Left lung (tissue), 10 donors: ENCODE measurements around the gene PRDM12. TPM values are rescaled to one million over a fixed set of nuclear protein-coding genes. Genes with fewer than 3 reads are reported as not detected.
"Not testable (repeated sequence)": the region's sequence is repeated elsewhere in the genome, so short reads cannot be mapped to it uniquely, and the experiment has no call there.

Experiments used
- ATAC-seq: fragments of 200-7000 bp; cut with Tn5 transposase; one replicate; pipeline ENCODE4 v1.9.1; 2020; ENCODE audit warnings: moderate library complexity
- DNase-seq, 4 donors: peaks; one replicate each; pipeline ENCODE4 v3.0.0-alpha.2; 2013 to 2020
- H3K27ac ChIP-seq, 2 donors: fragments of 200-600 bp; sonication (generic) in 1 of 2; one replicate each; pipeline versions ENCODE4 v1.5.0 to v1.8.0; 2020 to 2021
- H3K27me3 ChIP-seq, 2 donors: fragments of 200-600 bp; sonication (generic) in 1 of 2; one replicate each; pipeline versions ENCODE4 v1.5.0 to v1.8.0; 2020 to 2021
- H3K36me3 ChIP-seq, 2 donors: fragments of 200-600 bp; sonication (generic) in 1 of 2; one replicate each; pipeline versions ENCODE4 v1.5.0 to v1.8.0; 2020 to 2021
- H3K4me1 ChIP-seq, 2 donors: fragments of 200-600 bp; one replicate each; pipeline ENCODE4 v1.8.0; 2021
- H3K4me3 ChIP-seq, 2 donors: fragments of 200-600 bp; sonication (generic) in 1 of 2; one replicate each; pipeline versions ENCODE4 v1.5.0 to v1.8.0; 2020 to 2021; ENCODE audit warnings: mild to moderate bottlenecking in 1 of 2
- H3K9me3 ChIP-seq, 2 donors: fragments of 200-600 bp; sonication (generic) in 1 of 2; one replicate each; pipeline versions ENCODE4 v1.5.0 to v1.8.0; 2020 to 2021
- intact Hi-C, 2 donors: fragments of 100-400 bp; cut with DNase I; formaldehyde crosslinking; loops; one replicate each; pipeline versions ENCODE4 v1.11.2 to v1.14.2; 2022
- polyA plus RNA-seq, 6 donors: library from polyadenylated mRNA; unstranded; fragments of 120-200 nt; gene quantifications; one replicate each; pipeline ENCODE4 v1.2.1, GENCODE V29; 2013; ENCODE audit not compliant: insufficient read length in 6 of 6
- total RNA-seq, 2 donors: library from RNA; stranded (reverse); fragmentation: NEBNext Ultra II Directional; extraction: Animal tissue kit (Norgen Biotek cat#: 25700); gene quantifications; one replicate each; pipeline ENCODE4 v1.2.1, GENCODE V29; 2021
- TF ChIP-seq, protein P1 (sequence below), 2 donors: fragments of 200-600 bp; sonication (generic) in 1 of 2; IDR thresholded peaks; one replicate each; pipeline versions ENCODE4 v1.5.0 to v1.8.0; 2021; ENCODE audit warnings: antibody characterized with exemption in 2 of 2
- donor health status: DM: no; HTN: yes; CAD: no.
- donor health status: DM: no; HTN: no; CAD: no.

The PRDM12 gene
- total and polyA plus RNA-seq, 8 donors: not detected

DNA sequence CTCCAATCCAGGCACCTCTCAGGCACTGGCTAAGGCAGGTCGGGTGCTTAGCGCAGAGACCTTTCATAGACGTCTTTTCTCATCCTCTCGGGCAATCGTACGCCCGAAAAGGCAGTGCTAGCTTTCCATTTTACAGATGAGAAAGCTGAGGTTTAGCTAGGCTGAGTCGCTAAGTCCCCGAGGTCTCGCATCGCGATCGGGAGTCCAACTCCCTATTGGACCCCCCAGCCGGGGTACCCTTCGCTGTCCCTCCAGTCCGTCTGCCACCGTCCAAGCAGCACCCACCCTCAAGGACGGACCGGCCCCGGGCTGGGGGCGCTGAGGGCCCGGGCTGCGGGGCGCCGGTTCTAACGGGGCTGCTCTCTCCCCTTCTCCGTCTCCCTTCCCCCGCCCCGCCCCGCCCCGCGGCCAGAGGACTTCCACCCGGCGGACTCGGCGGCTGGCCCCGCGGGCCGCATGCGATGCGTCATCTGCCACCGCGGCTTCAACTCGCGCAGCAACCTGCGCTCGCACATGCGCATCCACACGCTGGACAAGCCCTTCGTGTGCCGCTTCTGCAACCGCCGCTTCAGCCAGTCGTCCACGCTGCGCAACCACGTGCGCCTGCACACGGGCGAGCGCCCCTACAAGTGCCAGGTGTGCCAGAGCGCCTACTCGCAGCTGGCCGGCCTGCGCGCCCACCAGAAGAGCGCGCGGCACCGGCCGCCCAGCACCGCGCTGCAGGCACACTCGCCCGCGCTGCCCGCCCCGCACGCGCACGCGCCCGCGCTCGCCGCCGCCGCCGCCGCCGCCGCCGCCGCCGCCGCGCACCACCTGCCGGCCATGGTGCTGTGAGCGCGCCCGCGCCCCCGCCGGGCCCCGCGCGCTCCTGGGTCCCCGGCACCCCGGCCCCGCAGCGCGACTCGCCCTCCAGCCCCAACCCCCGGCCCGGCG, 16.7 kb downstream of the PRDM12 start:
- Histone ChIP-seq H3K27ac (no peak overlapping the region), H3K4me3 (peak overlapping the region; percentile 41 to 56), H3K36me3 (no peaks in the 10 kb centered on the region), H3K27me3 (peaks cover 8 to 44% of the 10 kb centered on the region in 2 donors), H3K4me1 (peaks cover 8 to 10% of the 10 kb centered on the region in 2 donors), H3K9me3 (no peaks in the 10 kb centered on the region)
- ATAC-seq (peak; percentile 78), DNase-seq (peak in 3 of 4 donors; percentile 67 to 95 (median 80))
- TF ChIP-seq, protein P1, sequence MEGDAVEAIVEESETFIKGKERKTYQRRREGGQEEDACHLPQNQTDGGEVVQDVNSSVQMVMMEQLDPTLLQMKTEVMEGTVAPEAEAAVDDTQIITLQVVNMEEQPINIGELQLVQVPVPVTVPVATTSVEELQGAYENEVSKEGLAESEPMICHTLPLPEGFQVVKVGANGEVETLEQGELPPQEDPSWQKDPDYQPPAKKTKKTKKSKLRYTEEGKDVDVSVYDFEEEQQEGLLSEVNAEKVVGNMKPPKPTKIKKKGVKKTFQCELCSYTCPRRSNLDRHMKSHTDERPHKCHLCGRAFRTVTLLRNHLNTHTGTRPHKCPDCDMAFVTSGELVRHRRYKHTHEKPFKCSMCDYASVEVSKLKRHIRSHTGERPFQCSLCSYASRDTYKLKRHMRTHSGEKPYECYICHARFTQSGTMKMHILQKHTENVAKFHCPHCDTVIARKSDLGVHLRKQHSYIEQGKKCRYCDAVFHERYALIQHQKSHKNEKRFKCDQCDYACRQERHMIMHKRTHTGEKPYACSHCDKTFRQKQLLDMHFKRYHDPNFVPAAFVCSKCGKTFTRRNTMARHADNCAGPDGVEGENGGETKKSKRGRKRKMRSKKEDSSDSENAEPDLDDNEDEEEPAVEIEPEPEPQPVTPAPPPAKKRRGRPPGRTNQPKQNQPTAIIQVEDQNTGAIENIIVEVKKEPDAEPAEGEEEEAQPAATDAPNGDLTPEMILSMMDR (IDR thresholded peaks at IDR 0.05): no peak
- intact Hi-C loops: loop anchor here in 1 of 2 donors (10.0 kb wide), 1 partner anchor 216 kb away; no protein-coding TSS in a partner anchor

DNA sequence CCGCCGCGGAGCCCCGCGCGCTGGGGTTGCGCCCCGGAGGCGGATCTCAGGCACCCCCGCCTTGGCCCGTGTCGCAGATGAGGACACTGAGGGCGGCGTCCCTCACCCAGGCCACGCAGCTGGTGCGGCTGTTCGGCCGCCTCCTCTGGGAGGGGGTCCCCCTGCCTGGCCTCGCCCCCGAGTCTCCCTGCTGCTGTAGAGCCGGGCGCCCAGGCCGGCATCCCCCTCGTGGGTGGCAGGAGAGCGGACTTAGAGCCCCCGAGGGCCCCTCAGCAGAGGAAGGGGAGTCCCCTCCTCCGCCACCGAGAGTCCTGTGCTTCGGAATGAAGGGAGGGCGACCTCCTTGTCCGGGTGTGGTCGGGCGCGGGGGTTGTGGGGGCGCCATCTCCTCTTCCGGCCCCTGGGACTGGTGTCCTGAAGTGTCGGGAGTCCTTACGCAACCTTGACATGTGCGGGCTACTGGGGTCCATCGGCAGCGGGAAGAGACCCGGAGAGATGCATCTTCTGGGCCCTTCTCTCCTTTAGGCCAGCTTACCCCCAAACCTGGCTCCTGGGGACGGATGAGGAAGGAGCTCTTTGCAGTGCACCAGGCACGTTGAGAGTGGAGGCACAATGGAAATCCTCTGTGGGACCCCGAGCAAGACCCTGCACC, 17.5 kb downstream of the PRDM12 start:
- TF ChIP-seq, protein P1 (IDR thresholded peaks at IDR 0.05): no peak
- H3K27me3 ChIP-seq: peaks cover 8 to 44% of the 10 kb centered on the region in 2 donors
- H3K4me3 ChIP-seq: peak overlapping the region; percentile 29 to 56
- DNase-seq: no peak
- ATAC-seq: peak; percentile 12
- H3K27ac ChIP-seq: no peak overlapping the region
- H3K9me3 ChIP-seq: no peaks in the 10 kb centered on the region
- no peaks in the 10 kb centered on the region for H3K36me3 ChIP-seq
- H3K4me1 ChIP-seq: peaks cover 8 to 10% of the 10 kb centered on the region in 2 donors
- intact Hi-C loops: loop anchor here (2.0 to 10.0 kb wide), 2 partner anchors 217 to 221 kb away; no protein-coding TSS in a partner anchor

DNA sequence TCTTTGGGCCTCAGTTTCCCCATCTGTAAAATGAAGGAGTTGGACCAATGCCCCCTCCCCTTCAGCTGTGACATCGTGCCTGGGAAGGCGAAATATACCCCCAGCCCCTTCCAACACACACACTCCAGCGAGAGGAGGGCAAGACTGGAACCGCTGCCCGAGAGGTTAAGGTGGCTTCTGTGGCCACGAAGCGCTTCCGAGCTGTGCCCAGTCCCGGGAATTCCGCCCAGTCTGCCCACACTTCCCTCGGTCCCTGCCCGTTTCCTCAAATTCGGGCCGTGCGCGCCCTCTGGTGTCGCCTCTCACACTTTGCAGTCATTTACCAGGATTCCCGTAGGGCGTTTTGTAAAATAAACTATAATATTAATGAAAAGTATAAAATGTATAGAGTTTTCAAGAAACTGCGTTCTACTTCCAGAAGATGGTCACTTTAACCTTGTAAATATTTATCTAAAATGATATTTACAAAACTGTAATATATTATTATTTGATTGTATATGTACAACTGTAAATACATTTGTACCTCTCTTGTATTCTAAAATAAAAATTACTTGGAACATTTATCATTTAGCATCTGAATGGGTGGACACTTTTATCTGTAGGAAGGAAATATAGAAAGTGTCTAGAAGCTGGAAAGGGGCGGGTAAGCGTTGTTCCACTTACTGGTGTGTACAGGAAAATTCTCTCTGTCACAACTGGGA, 18.2 kb downstream of the PRDM12 start:
- H3K27me3 ChIP-seq: peaks cover 8 to 44% of the 10 kb centered on the region in 2 donors
- TF ChIP-seq, protein P1 (IDR thresholded peaks at IDR 0.05): peak; percentile 77 to 79
- peak overlapping the region; percentile 29 to 56 for H3K4me3 ChIP-seq
- H3K36me3 ChIP-seq: no peaks in the 10 kb centered on the region
- DNase-seq: peak; percentile 52 to 96 (median 78)
- intact Hi-C loops: loop anchor here (2.0 to 10.0 kb wide), 2 partner anchors 218 to 222 kb away; no protein-coding TSS in a partner anchor
- peak; percentile 91 for ATAC-seq
- H3K4me1 ChIP-seq: peaks cover 8 to 10% of the 10 kb centered on the region in 2 donors
- H3K27ac ChIP-seq: no peak overlapping the region
- H3K9me3 ChIP-seq: no peaks in the 10 kb centered on the region

DNA sequence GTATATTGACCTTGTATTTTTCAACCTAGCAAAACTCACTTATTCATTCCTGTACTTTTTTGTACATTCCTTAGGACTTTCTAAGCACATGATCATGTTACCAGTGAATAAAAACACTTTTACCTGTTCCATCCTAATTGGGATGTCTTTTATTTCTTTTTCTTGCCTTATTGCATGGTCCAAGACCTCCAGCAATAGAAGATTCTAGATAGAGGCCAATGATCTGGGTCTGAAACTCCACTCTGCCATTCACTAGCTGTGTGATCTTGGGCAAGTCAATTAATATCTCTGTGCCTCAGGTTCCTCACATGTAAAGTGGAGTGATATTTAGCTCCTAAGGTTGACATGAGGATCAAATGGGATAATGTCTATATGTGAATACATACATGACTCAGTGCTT, 20.7 kb downstream of the PRDM12 start:
- intact Hi-C loops: loop anchor here in 1 of 2 donors (10.0 kb wide), 1 partner anchor 220 kb away; no protein-coding TSS in a partner anchor
- TF ChIP-seq, protein P1 (IDR thresholded peaks at IDR 0.05): no peak
- peaks cover 10% of the 10 kb centered on the region in 2 donors for H3K4me1 ChIP-seq

DNA sequence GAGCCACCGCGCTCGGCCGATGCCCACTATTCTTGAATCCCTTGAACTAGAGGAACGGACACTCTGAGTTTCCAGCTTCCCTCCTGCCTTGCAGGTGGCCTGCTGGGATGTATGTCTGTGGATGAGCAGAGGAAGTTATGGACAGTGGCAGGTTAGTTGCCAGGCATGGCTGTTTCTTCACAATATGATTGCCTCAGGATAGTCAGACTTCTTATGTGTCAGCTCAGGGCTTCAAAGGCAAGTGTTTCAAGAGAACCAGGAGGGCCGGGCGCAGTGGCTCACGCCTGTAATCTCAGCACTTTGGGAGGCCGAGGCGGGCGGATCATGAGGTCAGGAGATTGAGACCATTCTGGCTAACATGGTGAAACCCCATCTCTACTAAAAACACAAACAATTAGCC, 21.6 kb downstream of the PRDM12 start:
- ATAC-seq, H3K9me3 ChIP-seq, DNase-seq, H3K27ac ChIP-seq, H3K4me3 ChIP-seq, H3K36me3 ChIP-seq: not testable (repeated sequence)
- Histone ChIP-seq H3K4me1 (peaks cover 10% of the 10 kb centered on the region in 2 donors), H3K27me3 (peaks cover under 1 to 13% of the 10 kb centered on the region in 2 donors)
- intact Hi-C loops: loop anchor here in 1 of 2 donors (10.0 kb wide), 1 partner anchor 221 kb away; no protein-coding TSS in a partner anchor

More for the DNA sequence above, 20.7 kb downstream of the PRDM12 start:
- DNase-seq: no peak
- H3K4me3 ChIP-seq: no peak overlapping the region
- H3K27me3 ChIP-seq: peaks cover 7 to 21% of the 10 kb centered on the region in 2 donors
- no peak overlapping the region for H3K27ac ChIP-seq
- H3K9me3 ChIP-seq: no peaks in the 10 kb centered on the region
- no peak for ATAC-seq
- no peaks in the 10 kb centered on the region for H3K36me3 ChIP-seq
